K562 (cell line): ENCODE data around the gene ZNF644. TPM values are rescaled to one million over a fixed set of nuclear protein-coding genes. Genes with fewer than 3 reads are reported as not detected.

Experiments used
- CTCFL ChIP-seq: IDR thresholded peaks from 2 replicates; pipeline ENCODE4 v1.6.1; 2011; ENCODE audit warnings: borderline replicate concordance, low read depth, mild to moderate bottlenecking, moderate library complexity, low read length; ENCODE audit not compliant: insufficient read depth, poor library complexity, severe bottlenecking
- PKNOX1 ChIP-seq: fragments of 450-650 bp; IDR thresholded peaks from 2 replicates; pipeline ENCODE4 v1.6.1; 2016
- RAD21 ChIP-seq, 2 experiments: fragments of 250-450 bp in 1 of 2; fragments of 450-650 bp in 1 of 2; sonication (Bioruptor Pico) in 1 of 2; formaldehyde crosslinking in 1 of 2; IDR thresholded peaks in 1 of 2; conservative IDR thresholded peaks in 1 of 2; 2 replicates each; pipeline versions ENCODE4 v1.4.0 to v1.8.0; 2020 to 2022; ENCODE audit warnings: mild to moderate bottlenecking in 2 of 2, moderate library complexity in 1 of 2
- RERE ChIP-seq: sonication (generic); formaldehyde crosslinking; IDR thresholded peaks from 2 replicates; pipeline ENCODE4 v1.8.0; 2023; ENCODE audit warnings: missing genetic modification reagents, mild to moderate bottlenecking, borderline replicate concordance
- SFPQ ChIP-seq: fragments of 200-400 bp; formaldehyde crosslinking; IDR thresholded peaks from 2 replicates; pipeline ENCODE4 v1.6.1; 2017; ENCODE audit warnings: mild to moderate bottlenecking, low read depth, low read length, moderate library complexity
- ZNF398 ChIP-seq: fragments of 250-450 bp; sonication (Bioruptor Pico); IDR thresholded peaks from 2 replicates; pipeline ENCODE4 v1.8.0; 2021; ENCODE audit warnings: moderate library complexity, mild to moderate bottlenecking, inconsistent platforms
- polyA plus RNA-seq, 8 experiments: library from polyadenylated mRNA; depleted of rRNA in 4 of 8; stranded (reverse) in 5 of 8; unstranded in 3 of 8; fragments of >200 nt; fragmentation: Nextera tagmentation in 2 of 8; fragmentation: Illumina TruSeq in 1 of 8; extraction: Ambion mirVana in 2 of 8; extraction: Trizol in 1 of 8; gene quantifications; 2 replicates each; pipeline versions ENCODE4 v1.2.1 to v1.2.3, GENCODE V29; 2011 to 2014; ENCODE audit warnings: inconsistent platforms in 1 of 8, missing spikeins in 1 of 8
- total RNA-seq, 7 experiments: library from RNA; depleted of rRNA in 6 of 7; stranded (reverse); fragments of >200 nt in 6 of 7; fragmentation: Illumina TruSeq in 2 of 7; extraction: Trizol in 2 of 7; gene quantifications; 2 replicates each; pipeline versions ENCODE4 v1.2.1 to v1.2.3, GENCODE V29; 2011 to 2021; ENCODE audit warnings: low replicate concordance in 1 of 7

The ZNF644 gene
- total and polyA plus RNA-seq, 9 of the 15 experiments (the other 6 are each of a cell fraction or from before 2014, with no cell fraction given): 25.3 to 71.4 (median 39.6) TPM

DNA sequence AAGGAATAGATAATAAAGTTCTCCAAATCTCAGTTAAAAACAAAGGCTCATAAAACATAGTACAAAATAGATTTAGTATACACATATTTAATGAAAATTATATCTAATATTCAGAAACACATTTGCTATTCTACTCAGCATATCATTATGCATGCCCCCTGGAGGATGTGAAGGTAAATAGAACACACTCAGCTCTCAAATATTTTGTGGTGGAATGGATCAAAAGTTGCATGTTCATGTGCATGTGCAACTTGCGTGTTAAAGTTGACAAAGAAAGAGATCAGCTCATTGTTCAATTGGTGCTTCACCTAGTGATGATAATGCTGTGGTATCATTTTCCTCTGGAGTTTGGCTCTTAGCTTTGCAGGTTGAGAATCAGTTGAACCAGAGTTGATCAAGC, 4.9 kb upstream of the ZNF644 start (continued):
- peak; percentile 50 for TF ChIP-seq CTCFL
- peak in 1 of 2 experiments; percentile 17; a peak in 1 of 4 replicates for TF ChIP-seq RAD21 (CRISPR knock-in tag; conservative IDR thresholded peaks at IDR 0.05 in 1 of 2, IDR thresholded peaks at IDR 0.05 in 1 of 2)
- no peak for TF ChIP-seq ZNF398 (CRISPR knock-in tag)
- TF ChIP-seq RERE (CRISPR knock-in tag): no peak
- no peak for TF ChIP-seq PKNOX1
- no peak for TF ChIP-seq SFPQ
